Loucy (cell line): ENCODE measurements around the gene ADD2.

Source experiments
- CTCF ChIP-seq: fragments of 200-600 bp; sonication (generic); conservative IDR thresholded peaks from 2 replicates; pipeline ENCODE4 v1.5.1; 2014; ENCODE audit warnings: mild to moderate bottlenecking, antibody characterized with exemption, low read length
- EZH2phosphoT487 ChIP-seq: fragments of 200-600 bp; IDR thresholded peaks from 2 replicates; pipeline ENCODE4 v1.6.1; 2018; ENCODE audit warnings: antibody characterized with exemption, mild to moderate bottlenecking, moderate library complexity, borderline replicate concordance

DNA sequence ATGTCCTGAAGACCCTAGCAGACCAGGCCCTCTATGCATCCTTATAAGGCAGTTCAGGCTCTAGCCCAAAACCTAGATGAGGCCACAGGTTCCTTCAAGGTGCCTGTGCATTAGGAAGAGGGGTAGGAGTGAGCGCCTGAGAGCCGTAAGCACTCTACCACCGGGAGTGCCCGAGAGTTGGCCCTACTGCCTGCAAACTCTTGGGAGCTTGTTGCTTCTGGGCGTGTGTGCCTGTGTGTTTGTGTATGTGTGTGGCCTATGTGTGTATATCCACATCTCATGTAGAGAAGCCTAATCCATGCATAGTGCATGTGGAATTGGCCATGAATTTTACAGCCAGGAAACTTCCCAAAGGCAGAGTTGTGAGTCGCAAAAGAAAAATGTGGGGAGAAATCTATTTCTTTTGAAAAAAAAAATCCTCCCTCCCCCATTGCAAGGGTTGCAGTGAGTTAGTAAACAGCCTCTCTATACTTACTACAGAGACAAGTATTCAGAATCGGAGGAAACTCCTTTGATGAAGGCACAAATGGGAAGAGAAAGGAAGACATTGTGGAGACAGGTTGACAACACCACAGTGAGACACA lies 96.8 kb downstream of the ADD2 start:
- TF ChIP-seq CTCF (no peak), EZH2phosphoT487 (no peak)
